GM12892 (cell line): Measurements from ENCODE around the gene ATG2B.

Experiments used
- POLR2A ChIP-seq: IDR thresholded peaks from 2 replicates; pipeline ENCODE4 v1.6.1; 2011; ENCODE audit warnings: low read depth, low read length, control low read depth
- POLR2AphosphoS5 ChIP-seq: IDR thresholded peaks from 2 replicates; pipeline ENCODE4 v1.6.1; 2011; ENCODE audit warnings: low read depth, low read length, control low read depth
- TAF1 ChIP-seq: IDR thresholded peaks from 2 replicates; pipeline ENCODE4 v1.6.1; 2011; ENCODE audit warnings: low read depth, mild to moderate bottlenecking, control low read depth, low read length, borderline replicate concordance

- no peak for TF ChIP-seq POLR2A
- no peak for TF ChIP-seq POLR2AphosphoS5
- TF ChIP-seq TAF1, result no peak
Observed at GRCh38 chr14:96254687-96255086, 108.5 kb downstream of the ATG2B start.
